Measurements from ENCODE around the gene TRIO. TPM values are rescaled to one million over a fixed set of nuclear protein-coding genes. Genes with fewer than 3 reads are reported as not detected.

Gene TRIO
- total RNA-seq, 1 experiment from 2014 or later: 136 TPM

GRCh38 chr5:14414007-14414406, 270.9 kb downstream of the TRIO start:
- ChIA-PET POLR2A (no interaction called here), CTCF (interaction anchor here (0.6 to 3.6 kb wide), 4 partner anchors 15 to 1411 kb away, joined by 3 to 17 read pairs (median 6); no protein-coding TSS in a partner anchor)
- TF ChIP-seq CTCF (IDR thresholded peaks at IDR 0.05; ENCODE audit: unreplicated experiment): no peak
- Mint-ChIP-seq H3K4me3 (ENCODE audit: unreplicated experiment) (no peak overlapping the region), H3K27ac (ENCODE audit: low read depth, unreplicated experiment) (no peak overlapping the region), H3K9me3 (ENCODE audit: unreplicated experiment) (no peaks in the 10 kb centered on the region), H3K36me3 (ENCODE audit: insufficient read depth, unreplicated experiment) (peaks cover 87% of the 10 kb centered on the region), H3K4me1 (ENCODE audit: insufficient read depth, unreplicated experiment) (no peaks in the 10 kb centered on the region), H3K27me3 (ENCODE audit: insufficient read depth, unreplicated experiment) (no peaks in the 10 kb centered on the region)
- BruUV-seq (replicated peaks): no TSS peak
- intact Hi-C loops (cut with micrococcal nuclease): no loop called here
- DNase-seq (ENCODE audit: unreplicated experiment): no peak

GRCh38 chr5:14414656-14415023, 271.5 kb downstream of the TRIO start:
- Mint-ChIP-seq H3K27me3 (ENCODE audit: insufficient read depth, unreplicated experiment) (no peaks in the 10 kb centered on the region), H3K4me1 (ENCODE audit: insufficient read depth, unreplicated experiment) (no peaks in the 10 kb centered on the region), H3K27ac (ENCODE audit: low read depth, unreplicated experiment) (no peak overlapping the region), H3K4me3 (ENCODE audit: unreplicated experiment) (no peak overlapping the region), H3K9me3 (ENCODE audit: unreplicated experiment) (no peaks in the 10 kb centered on the region), H3K36me3 (ENCODE audit: insufficient read depth, unreplicated experiment) (peaks cover 87% of the 10 kb centered on the region)
- no peak for TF ChIP-seq CTCF (IDR thresholded peaks at IDR 0.05; ENCODE audit: unreplicated experiment)
- POLR2A ChIA-PET: no interaction called here
- no peak for DNase-seq (ENCODE audit: unreplicated experiment)
- intact Hi-C loops (cut with micrococcal nuclease): no loop called here
- CTCF ChIA-PET: interaction anchor here (0.6 to 1.5 kb wide), 5 partner anchors 16 to 1411 kb away, joined by 3 to 6 read pairs (median 4); no protein-coding TSS in a partner anchor
- BruUV-seq (replicated peaks): no TSS peak

- H3K4me1 Mint-ChIP-seq (ENCODE audit: insufficient read depth, unreplicated experiment): no peaks in the 10 kb centered on the region
- CTCF ChIA-PET: interaction anchor here (0.7 to 1.5 kb wide), 3 partner anchors 16 to 43 kb away, joined by 3 to 6 read pairs (median 4); no protein-coding TSS in a partner anchor
- H3K27me3 Mint-ChIP-seq (ENCODE audit: insufficient read depth, unreplicated experiment): no peaks in the 10 kb centered on the region
- no peak for DNase-seq (ENCODE audit: unreplicated experiment)
- peaks cover 87% of the 10 kb centered on the region for H3K36me3 Mint-ChIP-seq (ENCODE audit: insufficient read depth, unreplicated experiment)
- POLR2A ChIA-PET: no interaction called here
- no peaks in the 10 kb centered on the region for H3K9me3 Mint-ChIP-seq (ENCODE audit: unreplicated experiment)
- no TSS peak for BruUV-seq (replicated peaks)
- intact Hi-C loops (cut with micrococcal nuclease): no loop called here
- H3K4me3 Mint-ChIP-seq (ENCODE audit: unreplicated experiment): no peak overlapping the region
- H3K27ac Mint-ChIP-seq (ENCODE audit: low read depth, unreplicated experiment): no peak overlapping the region
- TF ChIP-seq CTCF (IDR thresholded peaks at IDR 0.05; ENCODE audit: unreplicated experiment): no peak
Observed at GRCh38 chr5:14415024-14415697, 272.0 kb downstream of the TRIO start.

GRCh38 chr5:14415698-14416074, 272.5 kb downstream of the TRIO start:
- H3K4me3 Mint-ChIP-seq (ENCODE audit: unreplicated experiment): no peak overlapping the region
- ChIA-PET POLR2A (no interaction called here), CTCF (interaction anchor here (1.0 to 3.9 kb wide), 4 partner anchors 15 to 233 kb away, joined by 4 to 18 read pairs (median 6); no protein-coding TSS in a partner anchor)
- H3K4me1 Mint-ChIP-seq (ENCODE audit: insufficient read depth, unreplicated experiment): no peaks in the 10 kb centered on the region
- DNase-seq (ENCODE audit: unreplicated experiment): no peak
- no peak overlapping the region for H3K27ac Mint-ChIP-seq (ENCODE audit: low read depth, unreplicated experiment)
- intact Hi-C loops (cut with micrococcal nuclease): no loop called here
- peaks cover 82% of the 10 kb centered on the region for H3K36me3 Mint-ChIP-seq (ENCODE audit: insufficient read depth, unreplicated experiment)
- no peak for TF ChIP-seq CTCF (IDR thresholded peaks at IDR 0.05; ENCODE audit: unreplicated experiment)
- H3K9me3 Mint-ChIP-seq (ENCODE audit: unreplicated experiment): no peaks in the 10 kb centered on the region
- no peaks in the 10 kb centered on the region for H3K27me3 Mint-ChIP-seq (ENCODE audit: insufficient read depth, unreplicated experiment)
- no TSS peak for BruUV-seq (replicated peaks)

All from MCF 10A (cell line).